Measurements from ENCODE around the gene MAML2. TPM values are rescaled to one million over a fixed set of nuclear protein-coding genes. Genes with fewer than 3 reads are reported as not detected.

The MAML2 gene
- polyA plus RNA-seq, 1 of the 3 experiments (the other 2 are of a cell fraction): 20.1 TPM

DNA sequence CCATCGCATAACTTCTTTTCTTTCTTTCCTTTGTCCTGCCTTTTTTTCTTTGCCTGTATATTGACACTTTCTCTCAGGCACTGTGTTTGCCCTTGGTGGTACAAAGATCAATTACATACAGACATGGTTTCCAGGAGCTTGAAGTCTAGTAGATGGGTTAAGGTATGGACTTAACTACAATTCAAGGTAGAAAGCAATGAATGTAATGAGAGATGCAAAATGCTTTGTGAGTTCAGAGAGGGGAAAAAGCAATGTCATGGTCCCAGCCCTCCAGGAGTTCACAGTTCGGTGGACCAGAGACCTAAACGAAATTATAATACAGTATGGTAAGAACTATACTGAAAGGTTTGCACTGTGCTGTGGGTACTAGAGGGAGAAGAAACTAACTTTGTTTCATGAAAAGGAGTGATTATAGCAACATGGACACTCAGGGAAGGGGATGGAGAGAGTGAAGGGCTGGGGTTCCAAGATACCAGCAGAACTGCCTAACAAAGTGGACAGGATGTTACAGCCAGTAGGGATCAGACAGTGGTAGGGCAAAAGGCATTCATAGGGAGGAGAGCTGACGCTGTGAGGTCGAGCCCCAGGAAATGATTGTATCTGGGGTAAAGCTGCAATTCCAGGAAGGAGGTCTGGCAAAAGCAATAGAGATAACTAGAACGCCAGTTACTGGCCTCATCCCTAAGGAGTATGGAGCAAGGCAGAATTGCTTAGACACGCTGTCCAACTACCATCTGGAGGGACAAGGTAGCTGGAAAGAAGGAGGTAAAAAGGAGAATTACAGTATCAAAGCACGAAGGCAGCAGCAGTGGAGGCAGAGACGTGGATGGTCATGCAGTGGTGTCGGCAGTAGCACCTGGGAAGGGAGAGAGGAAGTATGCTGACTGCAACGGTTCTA is 260.7 kb downstream of the MAML2 start:
- no peak overlapping the region for H3K4me2 ChIP-seq
- CTCF ChIA-PET: interaction anchor here (1.1 kb wide), 1 partner anchor 261 kb away, joined by 6 read pairs; the partner anchor contains the start of gene MAML2
- no peak overlapping the region for H3K9ac ChIP-seq
- no peak overlapping the region for H2AFZ ChIP-seq (ENCODE audit: low read depth)
- no peaks in the 10 kb centered on the region for H4K20me1 ChIP-seq (ENCODE audit: insufficient read depth)
- no peaks in the 10 kb centered on the region for H3K9me2 ChIP-seq
- H3K36me3 ChIP-seq (replicated peaks in 1 of 2; ENCODE audit: control insufficient read depth in 1 of 2, insufficient read depth in 2 of 2, low read length in 1 of 2): peaks cover 0 to 9% of the 10 kb centered on the region in 2 experiments
- H3K27ac ChIP-seq (ENCODE audit: low read depth in 2 of 2, low read length in 1 of 2): peak overlapping the region in 1 of 2 experiments; percentile 26; a peak in 1 of 4 replicates
- no peaks in the 10 kb centered on the region for H3K27me3 ChIP-seq (ENCODE audit: insufficient read depth)
- no peaks in the 10 kb centered on the region for H3F3A ChIP-seq (replicated peaks; ENCODE audit: insufficient read depth)
- no peak overlapping the region for H3K4me3 ChIP-seq (ENCODE audit: low read depth in 2 of 2, low read length in 1 of 2)
- POLR2A ChIA-PET: no interaction called here
- H3K9me3 ChIP-seq: no peaks in the 10 kb centered on the region
- 79% methylated on average over 11 of the region's 11 CpGs for WGBS (ENCODE audit: low lambda C conversion rate)
- peak; percentile 20 for DNase-seq
- H3K79me2 ChIP-seq (ENCODE audit: insufficient read depth): peaks cover 75% of the 10 kb centered on the region
- H3K4me1 ChIP-seq (ENCODE audit: control insufficient read depth in 1 of 2, insufficient read depth in 2 of 2, low read depth in 1 of 2, low read length in 1 of 2): peaks cover 0 to 10% of the 10 kb centered on the region in 2 experiments; a peak in 1 of 4 replicates
- TF ChIP-seq JUND (IDR thresholded peaks at IDR 0.05) (no peak), EP300 (IDR thresholded peaks at IDR 0.05; ENCODE audit: borderline replicate concordance in 1 of 2, low read depth in 1 of 2, low read length in 1 of 2) (0 out of 4 replicates have a peak, but pooled peaks of 1 of the 2 experiments have one; percentile 16)

DNA sequence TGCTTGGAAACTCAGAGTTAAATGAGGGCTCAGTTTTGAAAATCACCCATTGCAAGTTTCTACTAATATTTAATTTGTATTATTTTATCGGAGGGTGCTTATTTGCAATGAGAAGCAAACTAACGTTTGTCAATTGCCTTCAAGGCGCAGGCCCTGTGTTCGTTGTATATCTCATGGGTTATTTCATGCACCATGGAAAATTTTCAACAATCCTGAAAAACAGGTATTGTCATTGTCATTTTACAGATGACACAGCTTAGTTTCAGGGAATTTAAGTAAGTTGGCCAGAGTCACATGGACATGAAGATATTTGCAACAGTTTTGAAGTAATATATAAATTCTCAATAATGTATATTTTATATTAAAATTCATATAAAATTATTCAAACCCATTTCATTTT is 261.4 kb downstream of the MAML2 start:
- Histone ChIP-seq H3K4me3 (ENCODE audit: low read depth in 2 of 2, low read length in 1 of 2) (no peak overlapping the region), H3K4me1 (ENCODE audit: control insufficient read depth in 1 of 2, insufficient read depth in 2 of 2, low read depth in 1 of 2, low read length in 1 of 2) (peaks cover 0 to 11% of the 10 kb centered on the region in 2 experiments; a peak in 2 of 4 replicates), H3K27me3 (ENCODE audit: insufficient read depth) (no peaks in the 10 kb centered on the region), H3K36me3 (replicated peaks in 1 of 2; ENCODE audit: control insufficient read depth in 1 of 2, insufficient read depth in 2 of 2, low read length in 1 of 2) (peaks cover 0 to 9% of the 10 kb centered on the region in 2 experiments), H4K20me1 (ENCODE audit: insufficient read depth) (no peaks in the 10 kb centered on the region), H3K27ac (ENCODE audit: low read depth in 2 of 2, low read length in 1 of 2) (no peak overlapping the region), H2AFZ (ENCODE audit: low read depth) (no peak overlapping the region), H3F3A (replicated peaks; ENCODE audit: insufficient read depth) (no peaks in the 10 kb centered on the region), H3K9me2 (no peaks in the 10 kb centered on the region), H3K4me2 (no peak overlapping the region), H3K9ac (no peak overlapping the region), H3K9me3 (no peaks in the 10 kb centered on the region), H3K79me2 (ENCODE audit: insufficient read depth) (peaks cover 75% of the 10 kb centered on the region)
- DNase-seq: no peak
- 73% methylated on average over 4 of the region's 4 CpGs for WGBS (ENCODE audit: low lambda C conversion rate)
- no peak for TF ChIP-seq MEF2A (IDR thresholded peaks at IDR 0.05; ENCODE audit: borderline replicate concordance, low read depth)
- TF ChIP-seq RXRA (IDR thresholded peaks at IDR 0.05; ENCODE audit: borderline replicate concordance, low read depth): no peak
- TF ChIP-seq FOXJ3 (CRISPR knock-in tag; IDR thresholded peaks at IDR 0.05): no peak
- TF ChIP-seq, protein P1, sequence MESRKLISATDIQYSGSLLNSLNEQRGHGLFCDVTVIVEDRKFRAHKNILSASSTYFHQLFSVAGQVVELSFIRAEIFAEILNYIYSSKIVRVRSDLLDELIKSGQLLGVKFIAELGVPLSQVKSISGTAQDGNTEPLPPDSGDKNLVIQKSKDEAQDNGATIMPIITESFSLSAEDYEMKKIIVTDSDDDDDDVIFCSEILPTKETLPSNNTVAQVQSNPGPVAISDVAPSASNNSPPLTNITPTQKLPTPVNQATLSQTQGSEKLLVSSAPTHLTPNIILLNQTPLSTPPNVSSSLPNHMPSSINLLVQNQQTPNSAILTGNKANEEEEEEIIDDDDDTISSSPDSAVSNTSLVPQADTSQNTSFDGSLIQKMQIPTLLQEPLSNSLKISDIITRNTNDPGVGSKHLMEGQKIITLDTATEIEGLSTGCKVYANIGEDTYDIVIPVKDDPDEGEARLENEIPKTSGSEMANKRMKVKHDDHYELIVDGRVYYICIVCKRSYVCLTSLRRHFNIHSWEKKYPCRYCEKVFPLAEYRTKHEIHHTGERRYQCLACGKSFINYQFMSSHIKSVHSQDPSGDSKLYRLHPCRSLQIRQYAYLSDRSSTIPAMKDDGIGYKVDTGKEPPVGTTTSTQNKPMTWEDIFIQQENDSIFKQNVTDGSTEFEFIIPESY (IDR thresholded peaks at IDR 0.05; ENCODE audit: borderline replicate concordance, low read depth): no peak
- TF ChIP-seq, protein P2, sequence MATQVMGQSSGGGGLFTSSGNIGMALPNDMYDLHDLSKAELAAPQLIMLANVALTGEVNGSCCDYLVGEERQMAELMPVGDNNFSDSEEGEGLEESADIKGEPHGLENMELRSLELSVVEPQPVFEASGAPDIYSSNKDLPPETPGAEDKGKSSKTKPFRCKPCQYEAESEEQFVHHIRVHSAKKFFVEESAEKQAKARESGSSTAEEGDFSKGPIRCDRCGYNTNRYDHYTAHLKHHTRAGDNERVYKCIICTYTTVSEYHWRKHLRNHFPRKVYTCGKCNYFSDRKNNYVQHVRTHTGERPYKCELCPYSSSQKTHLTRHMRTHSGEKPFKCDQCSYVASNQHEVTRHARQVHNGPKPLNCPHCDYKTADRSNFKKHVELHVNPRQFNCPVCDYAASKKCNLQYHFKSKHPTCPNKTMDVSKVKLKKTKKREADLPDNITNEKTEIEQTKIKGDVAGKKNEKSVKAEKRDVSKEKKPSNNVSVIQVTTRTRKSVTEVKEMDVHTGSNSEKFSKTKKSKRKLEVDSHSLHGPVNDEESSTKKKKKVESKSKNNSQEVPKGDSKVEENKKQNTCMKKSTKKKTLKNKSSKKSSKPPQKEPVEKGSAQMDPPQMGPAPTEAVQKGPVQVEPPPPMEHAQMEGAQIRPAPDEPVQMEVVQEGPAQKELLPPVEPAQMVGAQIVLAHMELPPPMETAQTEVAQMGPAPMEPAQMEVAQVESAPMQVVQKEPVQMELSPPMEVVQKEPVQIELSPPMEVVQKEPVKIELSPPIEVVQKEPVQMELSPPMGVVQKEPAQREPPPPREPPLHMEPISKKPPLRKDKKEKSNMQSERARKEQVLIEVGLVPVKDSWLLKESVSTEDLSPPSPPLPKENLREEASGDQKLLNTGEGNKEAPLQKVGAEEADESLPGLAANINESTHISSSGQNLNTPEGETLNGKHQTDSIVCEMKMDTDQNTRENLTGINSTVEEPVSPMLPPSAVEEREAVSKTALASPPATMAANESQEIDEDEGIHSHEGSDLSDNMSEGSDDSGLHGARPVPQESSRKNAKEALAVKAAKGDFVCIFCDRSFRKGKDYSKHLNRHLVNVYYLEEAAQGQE (IDR thresholded peaks at IDR 0.05; ENCODE audit: low read depth, low read length): no peak
- TF ChIP-seq FOSL2 (IDR thresholded peaks at IDR 0.05; ENCODE audit: borderline replicate concordance, low read depth): no peak
- TF ChIP-seq TEAD4 (IDR thresholded peaks at IDR 0.05; ENCODE audit: borderline replicate concordance, insufficient read depth): no peak
- no peak for TF ChIP-seq GABPA (IDR thresholded peaks at IDR 0.05; ENCODE audit: low read depth)
- no peak for TF ChIP-seq POLR2AphosphoS5 (IDR thresholded peaks at IDR 0.05; ENCODE audit: low read depth, low read length)
- TF ChIP-seq NFIC (IDR thresholded peaks at IDR 0.05; ENCODE audit: borderline replicate concordance): no peak
- TF ChIP-seq, protein P3, sequence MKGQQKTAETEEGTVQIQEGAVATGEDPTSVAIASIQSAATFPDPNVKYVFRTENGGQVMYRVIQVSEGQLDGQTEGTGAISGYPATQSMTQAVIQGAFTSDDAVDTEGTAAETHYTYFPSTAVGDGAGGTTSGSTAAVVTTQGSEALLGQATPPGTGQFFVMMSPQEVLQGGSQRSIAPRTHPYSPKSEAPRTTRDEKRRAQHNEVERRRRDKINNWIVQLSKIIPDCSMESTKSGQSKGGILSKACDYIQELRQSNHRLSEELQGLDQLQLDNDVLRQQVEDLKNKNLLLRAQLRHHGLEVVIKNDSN (IDR thresholded peaks at IDR 0.05; ENCODE audit: borderline replicate concordance, low read depth): no peak
- no peak for TF ChIP-seq TAF1 (IDR thresholded peaks at IDR 0.05; ENCODE audit: borderline replicate concordance, low read depth, low read length)
- no peak for TF ChIP-seq RAD21 (IDR thresholded peaks at IDR 0.05; ENCODE audit: low read length)
- TF ChIP-seq GATA2 (CRISPR knock-in tag; IDR thresholded peaks at IDR 0.05): no peak
- ChIA-PET CTCF (no interaction called here), POLR2A (no interaction called here)

Data from SK-N-SH (cell line).